ENCODE data around the gene LYST.
A peak's percentile ranks its signal among the peaks of the same experiment; 100 is the strongest.
"Not testable (repeated sequence)": the region's sequence is repeated elsewhere in the genome, so short reads cannot be mapped to it uniquely, and the experiment has no call there.

LYST gene

GRCh38 chr1:235628316-235629005 lies 238.2 kb downstream of the LYST start:
- in situ Hi-C loops (cut with HindIII; ENCODE audit: low pct_unique_long_range_greater_than_20kb, low sequenced_read_pairs) = no loop called here
- no peak for TF ChIP-seq JUND (IDR thresholded peaks at IDR 0.05; ENCODE audit: low read depth)
- DNase-seq (ENCODE audit: low read depth in 1 of 2, low spot score in 1 of 2) = no peak

- no peak for TF ChIP-seq JUND (IDR thresholded peaks at IDR 0.05; ENCODE audit: low read depth)
- in situ Hi-C loops (cut with HindIII; ENCODE audit: low pct_unique_long_range_greater_than_20kb, low sequenced_read_pairs) = no loop called here
- DNase-seq (ENCODE audit: low read depth in 1 of 2, low spot score in 1 of 2) = no peak
Observed at GRCh38 chr1:235625831-235626230, 240.9 kb downstream of the LYST start.

- DNase-seq (ENCODE audit: low read depth in 1 of 2, low spot score in 1 of 2) = no peak
- in situ Hi-C loops (cut with HindIII; ENCODE audit: low pct_unique_long_range_greater_than_20kb, low sequenced_read_pairs) = no loop called here
- TF ChIP-seq JUND (IDR thresholded peaks at IDR 0.05; ENCODE audit: low read depth) = no peak
Observed at GRCh38 chr1:235625340-235625739, 241.4 kb downstream of the LYST start.

- DNase-seq (ENCODE audit: low read depth in 1 of 2, low spot score in 1 of 2) = peak in 1 of 2 experiments; percentile 29
Observed at GRCh38 chr1:235624721-235625333, 241.9 kb downstream of the LYST start.

GRCh38 chr1:235622936-235623779 lies 243.5 kb downstream of the LYST start:
- in situ Hi-C loops (cut with HindIII; ENCODE audit: low pct_unique_long_range_greater_than_20kb, low sequenced_read_pairs) = no loop called here
- no peak for TF ChIP-seq JUND (IDR thresholded peaks at IDR 0.05; ENCODE audit: low read depth)
- DNase-seq (ENCODE audit: low read depth in 1 of 2, low spot score in 1 of 2) = no peak

More at GRCh38 chr1:235624721-235625333, 241.9 kb downstream of the LYST start:
- no peak for TF ChIP-seq JUND (IDR thresholded peaks at IDR 0.05; ENCODE audit: low read depth)
- in situ Hi-C loops (cut with HindIII; ENCODE audit: low pct_unique_long_range_greater_than_20kb, low sequenced_read_pairs) = no loop called here

GRCh38 chr1:235619149-235619548 lies 247.6 kb downstream of the LYST start:
- in situ Hi-C loops (cut with HindIII; ENCODE audit: low pct_unique_long_range_greater_than_20kb, low sequenced_read_pairs); DNase-seq (ENCODE audit: low read depth in 1 of 2, low spot score in 1 of 2): not testable (repeated sequence)

- peak in 1 of 2 experiments; percentile 37 for DNase-seq (ENCODE audit: low read depth in 1 of 2, low spot score in 1 of 2)
- no peak for TF ChIP-seq JUND (IDR thresholded peaks at IDR 0.05; ENCODE audit: low read depth)
- in situ Hi-C loops (cut with HindIII; ENCODE audit: low pct_unique_long_range_greater_than_20kb, low sequenced_read_pairs) = no loop called here
Observed at GRCh38 chr1:235617808-235618207, 248.9 kb downstream of the LYST start.

GRCh38 chr1:235617140-235617539 lies 249.6 kb downstream of the LYST start:
- in situ Hi-C loops (cut with HindIII; ENCODE audit: low pct_unique_long_range_greater_than_20kb, low sequenced_read_pairs) = no loop called here

GRCh38 chr1:235614442-235614954 lies 252.2 kb downstream of the LYST start:
- no peak for TF ChIP-seq JUND (IDR thresholded peaks at IDR 0.05; ENCODE audit: low read depth)
- in situ Hi-C loops (cut with HindIII; ENCODE audit: low pct_unique_long_range_greater_than_20kb, low sequenced_read_pairs) = no loop called here
- DNase-seq (ENCODE audit: low read depth in 1 of 2, low spot score in 1 of 2) = no peak

More at GRCh38 chr1:235617140-235617539, 249.6 kb downstream of the LYST start:
- DNase-seq (ENCODE audit: low read depth in 1 of 2, low spot score in 1 of 2) = no peak
- TF ChIP-seq JUND (IDR thresholded peaks at IDR 0.05; ENCODE audit: low read depth) = no peak

GRCh38 chr1:235613602-235614001 lies 253.1 kb downstream of the LYST start:
- TF ChIP-seq JUND (IDR thresholded peaks at IDR 0.05; ENCODE audit: low read depth) = no peak
- in situ Hi-C loops (cut with HindIII; ENCODE audit: low pct_unique_long_range_greater_than_20kb, low sequenced_read_pairs) = no loop called here
- DNase-seq (ENCODE audit: low read depth in 1 of 2, low spot score in 1 of 2) = no peak

- in situ Hi-C loops (cut with HindIII; ENCODE audit: low pct_unique_long_range_greater_than_20kb, low sequenced_read_pairs) = no loop called here
- DNase-seq (ENCODE audit: low read depth in 1 of 2, low spot score in 1 of 2) = no peak
- TF ChIP-seq JUND (IDR thresholded peaks at IDR 0.05; ENCODE audit: low read depth) = no peak
Observed at GRCh38 chr1:235612761-235613160, 253.9 kb downstream of the LYST start.

All from T47D (cell line).